ENCODE results near the gene MEI4. TPM values are rescaled to one million over a fixed set of nuclear protein-coding genes. Genes with fewer than 3 reads are reported as not detected.
"Not testable (repeated sequence)": the region's sequence is repeated elsewhere in the genome, so short reads cannot be mapped to it uniquely, and the experiment has no call there.

MEI4 gene
- total RNA-seq, 1 donor from 2014 or later = 0.06 TPM

DNA sequence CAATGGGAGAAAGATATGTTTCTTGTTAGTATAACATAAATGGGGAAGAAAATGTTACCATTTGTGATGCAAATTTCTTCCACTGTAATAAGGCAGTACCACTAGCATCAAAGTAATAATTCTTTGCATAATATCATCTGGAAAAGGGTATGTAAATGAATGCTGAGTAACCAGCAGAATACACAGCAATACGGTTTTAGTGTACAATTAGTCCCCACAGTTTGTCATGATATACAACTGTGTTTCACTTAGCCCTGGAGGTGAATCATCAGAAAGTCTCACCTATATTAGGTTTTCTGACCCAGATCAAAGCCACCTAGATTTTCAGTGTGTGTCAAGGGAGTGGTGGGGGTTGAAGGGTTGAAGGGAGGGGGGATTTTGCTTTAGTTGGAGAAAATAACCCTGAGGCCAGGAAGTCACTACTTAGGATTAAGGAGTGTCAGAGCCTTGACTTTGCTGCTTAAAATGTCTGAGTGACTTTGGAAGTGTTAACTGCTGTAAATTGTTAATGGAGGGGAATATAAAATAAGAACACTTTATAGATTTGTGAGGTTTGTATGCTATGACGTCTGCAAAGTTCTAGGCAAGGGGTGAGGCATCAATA lies 8.6 kb upstream of the MEI4 start:
- no peak for DNase-seq (ENCODE audit: low read depth)
- no peak overlapping the region for H3K4me3 ChIP-seq (ENCODE audit: low read depth, low read length)
- TF ChIP-seq, protein P1, sequence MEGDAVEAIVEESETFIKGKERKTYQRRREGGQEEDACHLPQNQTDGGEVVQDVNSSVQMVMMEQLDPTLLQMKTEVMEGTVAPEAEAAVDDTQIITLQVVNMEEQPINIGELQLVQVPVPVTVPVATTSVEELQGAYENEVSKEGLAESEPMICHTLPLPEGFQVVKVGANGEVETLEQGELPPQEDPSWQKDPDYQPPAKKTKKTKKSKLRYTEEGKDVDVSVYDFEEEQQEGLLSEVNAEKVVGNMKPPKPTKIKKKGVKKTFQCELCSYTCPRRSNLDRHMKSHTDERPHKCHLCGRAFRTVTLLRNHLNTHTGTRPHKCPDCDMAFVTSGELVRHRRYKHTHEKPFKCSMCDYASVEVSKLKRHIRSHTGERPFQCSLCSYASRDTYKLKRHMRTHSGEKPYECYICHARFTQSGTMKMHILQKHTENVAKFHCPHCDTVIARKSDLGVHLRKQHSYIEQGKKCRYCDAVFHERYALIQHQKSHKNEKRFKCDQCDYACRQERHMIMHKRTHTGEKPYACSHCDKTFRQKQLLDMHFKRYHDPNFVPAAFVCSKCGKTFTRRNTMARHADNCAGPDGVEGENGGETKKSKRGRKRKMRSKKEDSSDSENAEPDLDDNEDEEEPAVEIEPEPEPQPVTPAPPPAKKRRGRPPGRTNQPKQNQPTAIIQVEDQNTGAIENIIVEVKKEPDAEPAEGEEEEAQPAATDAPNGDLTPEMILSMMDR (conservative IDR thresholded peaks at IDR 0.05; ENCODE audit: low read depth, low read length) = no peak

DNA sequence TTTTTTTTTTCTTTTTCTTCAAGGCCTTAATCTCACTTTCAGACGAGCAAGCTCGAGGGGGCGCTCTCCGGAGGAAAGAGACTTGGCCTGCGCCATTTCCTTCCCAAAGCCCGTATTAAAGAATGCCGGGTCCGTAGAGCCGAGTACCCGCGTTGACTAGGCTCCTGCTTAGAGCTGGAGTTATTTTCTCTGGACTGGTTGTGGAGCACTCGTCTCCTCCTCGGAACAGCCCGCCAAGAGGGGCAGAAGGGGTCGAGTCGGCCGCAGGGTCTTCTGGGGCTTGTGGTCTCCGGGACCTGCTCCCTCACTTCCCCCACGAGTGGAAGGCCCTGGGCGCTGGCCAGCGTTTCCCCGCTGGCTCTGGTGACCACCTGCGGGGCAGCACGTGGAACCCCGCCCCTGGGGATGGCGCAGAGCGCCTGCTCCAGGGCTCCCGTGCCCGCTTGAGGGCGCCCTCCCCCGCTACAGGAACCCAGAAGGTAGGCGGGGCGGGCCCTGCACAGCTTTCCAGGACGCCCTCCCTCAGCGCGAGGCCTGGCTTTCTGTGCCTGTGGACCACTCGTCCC lies 2.7 kb upstream of the MEI4 start:
- TF ChIP-seq, protein P1 (conservative IDR thresholded peaks at IDR 0.05; ENCODE audit: low read depth, low read length) = peak; percentile 56
- H3K4me3 ChIP-seq (ENCODE audit: low read depth, low read length) = peak overlapping the region; percentile 57
- DNase-seq (ENCODE audit: low read depth) = peak; percentile 26

DNA sequence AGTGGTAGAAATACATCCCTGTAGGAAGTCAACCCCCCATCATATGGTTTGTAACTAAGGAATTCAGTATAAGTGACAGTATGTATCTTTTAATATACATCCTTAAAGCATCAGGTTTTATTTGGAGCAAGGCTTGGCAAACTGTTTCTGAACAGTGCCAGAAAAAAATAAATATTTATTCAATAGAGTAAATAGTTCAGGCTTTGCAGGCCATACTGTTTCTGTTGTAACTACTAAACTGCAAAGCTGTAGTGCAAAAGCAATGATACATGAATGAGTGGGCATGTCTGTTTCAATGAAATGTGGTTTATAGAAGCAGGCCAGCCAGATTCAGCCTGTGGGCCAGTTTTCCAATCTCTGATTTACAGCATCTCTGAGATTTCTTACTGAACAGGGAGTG lies 977 bp downstream of the MEI4 start:
- DNase-seq (ENCODE audit: low read depth) = no peak
- H3K4me3 ChIP-seq (ENCODE audit: low read depth, low read length) = no peak overlapping the region
- TF ChIP-seq, protein P1 (conservative IDR thresholded peaks at IDR 0.05; ENCODE audit: low read depth, low read length) = no peak

DNA sequence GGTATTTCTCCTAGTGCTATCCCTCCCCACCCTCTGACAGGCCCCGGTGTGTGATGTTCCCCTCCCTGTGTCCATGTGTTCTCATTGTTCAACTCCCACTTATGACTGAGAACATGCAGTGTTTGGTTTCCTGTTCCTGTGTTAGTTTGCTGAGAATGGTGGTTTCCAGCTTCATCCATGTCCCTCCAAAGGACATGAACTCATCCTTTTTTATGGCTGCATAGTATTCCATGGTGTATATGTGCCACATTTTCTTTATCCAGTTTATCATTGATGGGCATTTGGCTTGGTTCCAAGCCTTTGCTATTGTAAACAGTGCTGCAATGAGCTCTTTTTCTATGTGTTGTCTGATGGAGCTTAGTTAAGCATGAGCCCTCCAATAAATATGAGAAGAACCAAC lies 2.2 kb downstream of the MEI4 start:
- not testable (repeated sequence) for DNase-seq (ENCODE audit: low read depth); H3K4me3 ChIP-seq (ENCODE audit: low read depth, low read length)

DNA sequence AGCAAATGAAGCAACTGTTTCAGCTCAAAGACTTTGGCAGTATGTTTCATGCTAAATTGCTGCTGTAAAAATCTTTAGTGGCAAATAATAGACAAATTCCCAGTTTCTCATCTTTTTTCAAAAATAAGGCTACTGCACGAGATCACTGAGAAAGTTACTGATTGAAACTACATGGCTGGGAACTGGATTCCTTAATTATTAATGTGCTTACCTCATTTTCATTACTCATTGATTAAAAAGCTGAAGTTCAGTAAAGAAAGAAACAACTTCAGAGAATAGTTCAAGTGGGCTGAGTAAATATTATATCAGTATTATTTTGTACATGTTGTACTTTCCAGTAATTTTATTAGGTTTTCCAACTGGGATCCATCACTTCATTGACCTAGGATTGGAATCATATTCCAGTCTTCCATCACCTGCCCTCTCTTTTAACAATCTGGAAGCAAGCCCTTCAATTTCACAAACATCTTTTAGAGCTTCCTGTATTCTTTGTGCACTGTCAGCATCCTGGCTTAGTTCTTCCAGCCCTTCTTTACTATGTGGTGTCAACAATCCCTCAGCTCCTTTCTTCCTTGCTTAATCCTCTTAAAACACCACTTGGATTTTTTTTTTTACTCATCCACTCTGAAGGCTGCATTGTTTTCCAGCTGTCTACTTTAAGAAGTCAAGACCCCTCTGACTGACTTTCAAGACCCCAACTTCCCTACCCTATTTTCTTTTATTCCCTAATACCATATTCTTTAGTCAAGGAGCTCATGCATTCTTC lies 4.3 kb downstream of the MEI4 start:
- no peak overlapping the region for H3K4me3 ChIP-seq (ENCODE audit: low read depth, low read length)
- TF ChIP-seq, protein P1 (conservative IDR thresholded peaks at IDR 0.05; ENCODE audit: low read depth, low read length) = no peak
- no peak for DNase-seq (ENCODE audit: low read depth)

DNA sequence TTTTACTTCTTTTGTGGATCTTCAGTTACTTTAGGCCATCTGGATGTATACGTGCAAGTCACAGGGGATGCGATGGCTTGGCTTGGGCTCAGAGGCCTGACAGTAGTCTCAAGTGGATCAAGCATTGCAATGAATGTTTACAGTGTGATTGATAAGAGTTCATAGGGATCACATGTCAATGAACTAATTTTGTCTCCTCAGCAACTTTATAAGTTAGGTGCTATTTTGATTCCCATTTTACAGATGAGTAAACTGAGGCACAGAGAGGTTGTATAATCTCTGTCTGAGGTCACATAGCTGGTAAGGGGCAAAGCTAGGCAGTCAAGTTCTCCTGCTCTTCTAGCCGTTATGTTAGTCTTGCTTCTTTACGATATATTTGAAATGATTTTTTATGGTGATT lies 13.5 kb downstream of the MEI4 start:
- no peak overlapping the region for H3K4me3 ChIP-seq (ENCODE audit: low read depth, low read length)
- no peak for DNase-seq (ENCODE audit: low read depth)
- TF ChIP-seq, protein P1 (conservative IDR thresholded peaks at IDR 0.05; ENCODE audit: low read depth, low read length) = no peak

DNA sequence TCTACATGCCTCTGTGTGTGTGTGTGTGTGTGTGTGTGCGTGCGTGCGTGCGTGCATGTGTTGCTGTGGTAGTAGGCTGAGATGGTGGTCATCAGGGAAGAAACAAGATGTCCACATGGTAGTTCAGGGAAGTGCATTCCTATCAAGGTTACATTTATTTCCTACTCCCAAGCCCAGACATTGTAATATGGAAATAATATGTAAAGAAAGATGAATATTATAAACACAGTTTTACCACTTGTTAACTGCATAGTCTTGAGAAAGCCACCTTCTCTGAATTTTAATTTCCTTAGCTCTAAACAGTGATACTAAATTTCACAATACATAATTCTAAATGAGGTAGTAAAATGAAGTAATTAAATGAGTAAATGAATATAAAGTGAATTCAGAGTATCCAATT lies 14.0 kb downstream of the MEI4 start:
- no peak overlapping the region for H3K4me3 ChIP-seq (ENCODE audit: low read depth, low read length)
- no peak for DNase-seq (ENCODE audit: low read depth)
- TF ChIP-seq, protein P1 (conservative IDR thresholded peaks at IDR 0.05; ENCODE audit: low read depth, low read length) = no peak
